IPS-11a (cell line): ENCODE data around the gene JAKMIP3.

Experiments used
- H3K4me3 ChIP-seq: one replicate; pipeline ENCODE4 v1.5.1; 2013; ENCODE audit warnings: low read depth, low read length, control low read depth

The JAKMIP3 gene

DNA sequence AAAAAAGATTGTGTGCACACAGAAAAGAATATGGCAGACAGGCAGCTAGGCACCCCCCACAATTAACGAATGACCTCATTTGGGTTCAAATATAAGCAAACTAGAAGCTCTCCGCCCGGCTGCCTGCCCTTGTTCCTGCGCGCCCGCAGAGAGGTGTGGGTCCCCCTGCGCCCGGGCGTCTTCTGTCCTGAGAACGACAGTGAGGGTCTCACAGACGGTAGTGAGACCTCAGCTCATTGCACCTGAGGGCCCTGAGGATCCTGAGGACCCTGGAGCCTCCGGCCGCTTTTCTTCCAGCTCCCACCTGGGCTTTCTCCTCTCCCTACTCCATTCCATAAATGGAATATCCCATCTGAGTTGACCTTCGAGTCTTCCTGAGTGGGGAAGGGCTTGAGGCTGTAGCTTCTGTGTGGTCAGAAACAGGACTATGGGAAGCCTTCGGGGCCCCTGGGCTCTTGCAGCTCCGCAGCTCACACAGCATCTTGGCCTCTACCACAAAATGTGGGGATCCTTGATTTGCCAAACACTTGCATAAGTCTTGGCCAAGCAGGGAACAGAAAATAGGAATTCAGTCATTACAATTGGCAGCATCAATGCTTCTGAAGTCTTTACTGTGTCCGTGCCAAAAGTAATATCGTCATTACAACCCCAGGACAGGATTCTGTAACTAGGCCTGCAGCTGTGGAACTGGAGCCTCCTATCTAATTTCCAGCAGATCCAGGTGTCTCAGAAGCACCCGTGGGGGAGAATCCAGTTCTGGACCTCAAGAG, 43.8 kb downstream of the JAKMIP3 start:
- no peak overlapping the region for H3K4me3 ChIP-seq

DNA sequence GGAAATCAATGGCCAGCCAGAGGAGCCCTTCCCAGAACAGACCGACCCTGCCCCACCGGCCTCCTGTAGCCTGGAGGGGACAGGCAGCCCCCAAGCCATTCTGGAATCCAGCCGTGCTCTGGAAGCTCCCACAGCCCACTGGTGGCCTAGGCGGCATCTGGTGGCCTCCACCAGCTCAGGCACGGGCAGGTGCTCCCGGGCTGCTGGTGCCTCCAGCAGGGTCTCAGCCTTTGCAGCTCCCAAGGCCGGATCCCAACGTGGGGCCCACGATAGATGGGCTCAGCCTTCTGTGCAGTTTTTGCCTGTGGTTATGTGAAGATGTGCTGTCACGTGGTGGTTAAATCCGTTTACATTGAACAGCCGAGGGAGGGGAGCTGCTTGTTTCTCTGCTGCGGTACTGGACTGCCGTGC, 44.4 kb downstream of the JAKMIP3 start:
- no peak overlapping the region for H3K4me3 ChIP-seq

DNA sequence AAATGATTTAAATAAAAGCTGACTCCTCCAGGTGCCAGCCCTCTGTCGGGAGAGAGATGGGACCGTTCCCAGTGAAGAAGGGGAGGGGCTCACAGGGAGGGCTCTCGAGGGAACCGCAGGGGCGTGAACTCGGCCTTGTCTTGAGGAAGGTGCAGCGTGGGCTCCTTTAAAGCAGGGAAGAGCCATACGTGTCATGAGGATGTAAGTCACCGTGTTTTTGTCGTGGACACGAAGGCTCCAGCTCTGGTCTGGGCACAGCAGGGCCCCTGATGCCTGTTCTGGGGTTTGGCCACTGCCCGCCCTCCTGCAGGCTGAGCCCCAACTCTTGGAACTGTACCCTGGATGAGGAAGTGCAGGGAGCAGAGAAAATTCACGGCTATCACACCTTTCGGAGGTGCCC, 45.0 kb downstream of the JAKMIP3 start:
- H3K4me3 ChIP-seq = no peak overlapping the region

DNA sequence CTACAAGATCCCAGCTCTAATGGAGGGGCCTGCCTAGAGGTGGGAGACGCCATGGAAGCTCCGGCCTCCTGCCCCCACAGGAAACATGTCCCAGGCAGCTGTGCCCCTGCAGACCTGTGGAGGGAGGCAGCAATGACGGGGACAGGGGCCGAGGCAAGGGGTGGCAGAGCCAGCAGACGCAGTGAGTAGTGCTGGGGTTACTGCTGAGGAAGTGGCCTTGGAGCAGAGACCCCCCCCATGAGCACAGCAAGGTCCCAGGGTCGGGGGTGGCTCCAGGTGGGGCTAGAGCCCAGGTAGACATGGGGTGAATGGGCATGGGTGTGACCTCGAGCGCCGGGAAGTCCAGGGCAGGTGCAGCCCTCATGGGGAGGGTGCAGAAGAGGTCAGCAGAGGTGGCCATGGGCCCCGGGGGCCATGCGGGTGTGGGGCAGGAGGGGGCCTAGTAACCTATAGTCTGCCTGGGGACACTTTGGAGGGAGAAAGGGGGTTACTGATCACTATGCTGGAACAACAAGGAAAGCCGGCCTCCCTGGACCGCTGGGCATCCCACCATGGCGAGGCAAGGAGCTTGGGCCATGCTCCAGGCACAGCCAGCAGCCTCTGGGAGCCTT, 45.5 kb downstream of the JAKMIP3 start:
- no peak overlapping the region for H3K4me3 ChIP-seq

DNA sequence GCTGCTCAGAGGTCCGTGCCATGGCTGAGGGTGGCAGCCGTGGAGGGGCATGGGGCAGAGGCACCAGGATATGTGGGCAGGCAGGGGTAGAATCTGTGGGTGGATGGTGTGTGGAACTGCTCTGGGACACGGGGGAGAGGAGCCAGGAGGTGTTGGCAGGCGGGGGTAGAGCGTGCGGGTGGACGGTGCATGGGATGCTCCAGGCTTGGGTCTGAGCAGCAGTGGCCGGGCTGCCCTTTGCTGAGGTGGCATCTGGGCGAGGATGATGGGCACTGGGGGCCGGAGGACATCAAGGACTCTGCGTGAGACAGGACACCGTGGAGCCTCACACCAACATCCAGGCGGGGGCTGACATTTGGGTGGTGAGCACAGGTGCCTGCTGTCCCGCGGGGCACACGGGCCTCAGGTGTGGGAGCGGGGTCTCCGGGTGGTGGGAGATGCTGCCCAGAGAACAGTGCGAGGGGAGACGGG, 46.2 kb downstream of the JAKMIP3 start:
- no peak overlapping the region for H3K4me3 ChIP-seq

DNA sequence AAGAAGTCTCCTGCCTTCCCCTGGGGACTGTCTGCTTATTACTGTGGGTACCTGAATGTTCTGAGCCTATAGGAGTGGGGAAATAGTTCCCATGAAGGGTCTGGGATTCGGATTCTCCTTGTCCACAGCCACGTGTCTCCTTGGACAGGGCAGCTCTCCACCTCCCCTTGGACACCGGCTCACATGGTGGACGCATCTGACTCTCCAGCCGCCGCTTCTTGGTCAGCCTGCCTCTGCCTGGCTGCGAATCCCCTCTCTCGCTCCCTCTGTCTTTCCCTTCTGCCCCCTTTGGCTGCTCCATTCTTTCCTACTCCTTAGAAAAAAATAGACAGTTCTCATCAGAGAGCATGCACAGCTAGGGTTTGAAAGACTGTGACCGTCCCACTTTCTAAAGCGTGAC, 46.9 kb downstream of the JAKMIP3 start:
- H3K4me3 ChIP-seq = no peak overlapping the region

DNA sequence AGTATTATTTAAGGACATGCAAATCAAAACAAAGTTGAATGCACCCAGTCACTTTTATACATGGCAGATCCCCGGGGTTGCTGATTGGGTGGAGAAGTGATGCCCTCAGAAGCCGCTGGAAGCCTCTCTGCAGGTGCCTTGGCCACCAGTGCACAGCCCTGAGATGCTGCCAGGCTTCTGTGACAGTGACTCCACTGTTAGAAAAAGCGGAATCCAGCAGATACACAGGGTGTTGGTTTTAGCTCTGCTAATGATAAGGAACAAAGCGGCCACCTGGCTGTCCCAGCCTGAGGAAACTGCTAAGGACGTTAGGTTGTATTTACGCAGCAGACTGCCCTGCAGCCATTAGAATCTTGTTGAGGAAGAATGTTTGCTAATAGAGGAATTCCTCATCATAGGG, 47.5 kb downstream of the JAKMIP3 start:
- no peak overlapping the region for H3K4me3 ChIP-seq

DNA sequence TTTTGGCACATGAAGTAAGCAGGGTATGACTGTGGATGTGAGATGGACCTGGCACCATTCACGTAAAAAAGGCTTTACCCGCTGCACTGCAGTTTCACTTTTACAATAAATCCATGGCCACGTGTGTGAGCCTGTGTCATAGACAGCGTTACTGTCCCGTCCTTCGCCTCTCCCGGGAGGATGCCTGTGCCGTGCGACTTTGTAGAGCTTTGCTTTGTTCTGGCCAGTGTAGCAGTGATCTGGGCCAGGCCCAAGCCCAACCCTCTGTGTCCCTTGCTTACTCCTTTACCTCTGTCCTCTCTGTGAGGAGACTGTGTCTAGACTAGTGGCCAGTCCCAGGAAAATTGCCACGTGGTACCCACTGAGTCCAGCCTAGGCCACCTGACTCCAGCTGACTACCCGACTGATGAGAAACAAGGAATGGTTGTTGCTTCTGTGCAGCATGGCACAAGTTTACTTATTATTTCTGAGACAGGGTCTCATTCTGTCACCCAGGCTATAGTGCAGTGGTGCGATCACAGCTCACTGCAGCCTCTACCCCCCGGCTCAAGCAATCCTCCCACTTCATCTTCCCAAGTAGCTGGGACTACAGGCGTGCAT, 48.1 kb downstream of the JAKMIP3 start:
- H3K4me3 ChIP-seq = no peak overlapping the region

DNA sequence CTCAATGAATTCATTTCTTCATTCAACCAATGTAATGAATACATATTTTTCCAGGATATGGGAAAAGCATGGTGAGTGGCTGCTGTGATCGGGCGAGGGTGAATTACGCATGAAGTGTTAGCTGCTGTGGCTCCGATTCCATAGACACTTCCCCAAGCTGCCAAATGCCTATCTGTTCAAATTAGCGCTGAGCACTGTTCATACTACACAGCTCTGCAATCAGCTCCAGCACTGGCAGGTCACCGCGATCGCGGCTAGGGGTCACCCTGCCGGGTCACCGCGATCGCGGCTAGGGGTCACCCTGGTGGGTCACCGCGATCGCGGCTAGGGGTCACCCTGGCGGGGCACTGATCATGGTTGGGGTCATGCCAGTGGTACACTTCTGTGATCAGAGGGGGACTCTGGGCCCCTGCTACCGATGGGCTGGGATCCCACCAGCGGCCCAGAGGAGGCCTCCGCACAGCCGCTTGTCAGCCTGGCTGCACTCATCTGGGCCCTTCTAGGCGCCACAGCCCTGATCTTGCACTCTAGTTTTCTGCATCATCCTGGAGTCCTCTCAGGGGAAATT, 49.3 kb downstream of the JAKMIP3 start:
- no peak overlapping the region for H3K4me3 ChIP-seq
